ENCODE results near the gene ATG3. TPM values are rescaled to one million over a fixed set of nuclear protein-coding genes. Genes with fewer than 3 reads are reported as not detected.
A peak's percentile ranks its signal among the peaks of the same experiment; 100 is the strongest.

The ATG3 gene
- total and polyA plus RNA-seq, 4 donors = 28.6 to 51.1 (median 37.4) TPM

- Histone ChIP-seq H3K27ac (ENCODE audit: low read depth in 1 of 2, low read length in 2 of 2) (no peak overlapping the region), H3K9me3 (ENCODE audit: control insufficient read depth in 4 of 4, low read length in 3 of 4) (no peaks in the 10 kb centered on the region), H3K4me3 (ENCODE audit: low read depth in 1 of 3, low read length in 3 of 3) (no peak overlapping the region), H3K4me1 (ENCODE audit: control insufficient read depth in 4 of 4, insufficient read depth in 4 of 4, low read length in 3 of 4) (no peaks in the 10 kb centered on the region), H3K27me3 (ENCODE audit: control insufficient read depth in 4 of 4, insufficient read depth in 4 of 4, low read length in 3 of 4) (no peaks in the 10 kb centered on the region), H3K36me3 (ENCODE audit: control insufficient read depth in 4 of 4, insufficient read depth in 3 of 4, low read depth in 1 of 4, low read length in 3 of 4) (peaks cover 5 to 38% (median 18%) of the 10 kb centered on the region in 4 donors), H3K9ac (ENCODE audit: low read depth in 1 of 2, low read length in 2 of 2) (no peak overlapping the region)
- 94% methylated on average over 1 of the region's 1 CpG for WGBS
- DNase-seq (ENCODE audit: low spot score) = no peak
- TF ChIP-seq FOXA1 (IDR thresholded peaks at IDR 0.05) (no peak), CTCF (IDR thresholded peaks at IDR 0.05; ENCODE audit: low read depth, low read length, missing input control) (no peak), REST (IDR thresholded peaks at IDR 0.05) (no peak), TAF1 (conservative IDR thresholded peaks at IDR 0.05) (no peak), RXRA (IDR thresholded peaks at IDR 0.05) (no peak), GABPA (IDR thresholded peaks at IDR 0.05 in 1 of 2, conservative IDR thresholded peaks at IDR 0.05 in 1 of 2) (no peak), YY1 (IDR thresholded peaks at IDR 0.05) (no peak), JUND (IDR thresholded peaks at IDR 0.05) (no peak)
Observed at GRCh38 chr3:112539825-112540650, 21.7 kb downstream of the ATG3 start.

- Histone ChIP-seq H3K9ac (ENCODE audit: low read depth in 1 of 2, low read length in 2 of 2) (no peak overlapping the region), H3K36me3 (ENCODE audit: control insufficient read depth in 4 of 4, insufficient read depth in 3 of 4, low read depth in 1 of 4, low read length in 3 of 4) (peaks cover 0 to 47% (median 25%) of the 10 kb centered on the region in 4 donors), H3K27ac (ENCODE audit: low read depth in 1 of 2, low read length in 2 of 2) (no peak overlapping the region), H3K27me3 (ENCODE audit: control insufficient read depth in 4 of 4, insufficient read depth in 4 of 4, low read length in 3 of 4) (no peaks in the 10 kb centered on the region), H3K4me3 (ENCODE audit: low read depth in 1 of 3, low read length in 3 of 3) (no peak overlapping the region), H3K4me1 (ENCODE audit: control insufficient read depth in 4 of 4, insufficient read depth in 4 of 4, low read length in 3 of 4) (no peaks in the 10 kb centered on the region), H3K9me3 (ENCODE audit: control insufficient read depth in 4 of 4, low read length in 3 of 4) (no peaks in the 10 kb centered on the region)
- WGBS = 8% methylated on average over 1 of the region's 1 CpG
- no peak for DNase-seq (ENCODE audit: low spot score)
- peak; percentile 37 for TF ChIP-seq CTCF (IDR thresholded peaks at IDR 0.05; ENCODE audit: low read depth, low read length, missing input control)
- peak; percentile 35 to 59 for TF ChIP-seq RAD21 (IDR thresholded peaks at IDR 0.05)
- no peak for TF ChIP-seq ATF3 (IDR thresholded peaks at IDR 0.05)
Observed at GRCh38 chr3:112531358-112531781, 30.4 kb downstream of the ATG3 start.

Measured in liver (tissue), 9 donors.